ENCODE measurements around the gene ALDH1A2.

- TF ChIP-seq CTCF (IDR thresholded peaks at IDR 0.05): no peak
- TF ChIP-seq EZH2 (IDR thresholded peaks at IDR 0.05): no peak
Observed at GRCh38 chr15:58074452-58074851, 8.9 kb upstream of the ALDH1A2 start.
